Esophagus squamous epithelium (tissue), 4 donors: Measurements from ENCODE around the gene TAAR9.

Source experiments
- POLR2A ChIP-seq, 4 donors: fragments of 450-650 bp; IDR thresholded peaks; one replicate each; pipeline ENCODE4 v1.6.1; 2017; ENCODE audit warnings: antibody characterized with exemption in 4 of 4, mild to moderate bottlenecking in 4 of 4, moderate library complexity in 3 of 4
- TF ChIP-seq, protein P1 (sequence below), 6 experiments: fragments of 450-650 bp in 4 of 6; fragments of 200-600 bp in 2 of 6; sonication (generic) in 2 of 6; IDR thresholded peaks; one replicate each; pipeline ENCODE4 v1.5.1; 2016 to 2019; ENCODE audit warnings: antibody characterized with exemption in 6 of 6, mild to moderate bottlenecking in 4 of 6, moderate library complexity in 4 of 6

DNA sequence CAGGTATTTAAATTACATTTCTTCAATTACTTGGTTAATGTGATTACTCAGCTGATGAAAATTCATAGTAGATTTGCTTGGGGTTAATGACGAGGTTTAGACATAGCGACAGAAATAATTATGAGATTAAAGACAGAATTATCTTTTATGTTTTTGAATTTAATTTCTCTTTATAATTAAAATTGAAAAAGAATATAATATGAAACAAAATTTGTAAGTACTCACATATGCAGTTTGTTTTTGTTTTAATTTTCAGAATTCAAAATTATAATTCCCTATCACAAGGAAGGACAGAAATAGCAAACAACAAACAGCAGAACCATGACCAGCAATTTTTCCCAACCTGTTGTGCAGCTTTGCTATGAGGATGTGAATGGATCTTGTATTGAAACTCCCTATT, 14.3 kb downstream of the TAAR9 start, which contains the start of gene TAAR8:
- TF ChIP-seq, protein P1, sequence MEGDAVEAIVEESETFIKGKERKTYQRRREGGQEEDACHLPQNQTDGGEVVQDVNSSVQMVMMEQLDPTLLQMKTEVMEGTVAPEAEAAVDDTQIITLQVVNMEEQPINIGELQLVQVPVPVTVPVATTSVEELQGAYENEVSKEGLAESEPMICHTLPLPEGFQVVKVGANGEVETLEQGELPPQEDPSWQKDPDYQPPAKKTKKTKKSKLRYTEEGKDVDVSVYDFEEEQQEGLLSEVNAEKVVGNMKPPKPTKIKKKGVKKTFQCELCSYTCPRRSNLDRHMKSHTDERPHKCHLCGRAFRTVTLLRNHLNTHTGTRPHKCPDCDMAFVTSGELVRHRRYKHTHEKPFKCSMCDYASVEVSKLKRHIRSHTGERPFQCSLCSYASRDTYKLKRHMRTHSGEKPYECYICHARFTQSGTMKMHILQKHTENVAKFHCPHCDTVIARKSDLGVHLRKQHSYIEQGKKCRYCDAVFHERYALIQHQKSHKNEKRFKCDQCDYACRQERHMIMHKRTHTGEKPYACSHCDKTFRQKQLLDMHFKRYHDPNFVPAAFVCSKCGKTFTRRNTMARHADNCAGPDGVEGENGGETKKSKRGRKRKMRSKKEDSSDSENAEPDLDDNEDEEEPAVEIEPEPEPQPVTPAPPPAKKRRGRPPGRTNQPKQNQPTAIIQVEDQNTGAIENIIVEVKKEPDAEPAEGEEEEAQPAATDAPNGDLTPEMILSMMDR (IDR thresholded peaks at IDR 0.05), result no peak
- no peak for TF ChIP-seq POLR2A (IDR thresholded peaks at IDR 0.05)
